CD4-positive, alpha-beta memory T cell (primary cell): ENCODE data around the gene CMTR1. TPM values are rescaled to one million over a fixed set of nuclear protein-coding genes. Genes with fewer than 3 reads are reported as not detected.

Experiments used
- CTCF ChIA-PET: fragments of 350-600 bp; sonication (Branson Sonifier 250); formaldehyde crosslinking; loops from one replicate; lab custom pipeline; 2021; ENCODE audit warnings: inconsistent platforms; ENCODE audit not compliant: partially characterized antibody; lab: Charles Lee
- POLR2A ChIA-PET: fragments of 350-600 bp; sonication (Branson Sonifier 250); formaldehyde crosslinking; loops from one replicate; lab custom pipeline; 2021; ENCODE audit not compliant: partially characterized antibody; lab: Charles Lee
- DNase-seq, 5 donors: peaks; one replicate each; pipeline versions ENCODE4 v3.0.0 to v3.0.0-alpha.2; 2020 to 2022; ENCODE audit warnings: mixed read lengths in 1 of 5
- H3K27ac ChIP-seq: one replicate; pipeline ENCODE4 v1.7.0; 2013; ENCODE audit warnings: low read depth, low read length
- H3K27me3 ChIP-seq: 2 replicates; pipeline ENCODE4 v1.7.0; 2013; ENCODE audit warnings: mild to moderate bottlenecking, low read length, moderate library complexity; ENCODE audit not compliant: insufficient read depth
- H3K36me3 ChIP-seq: 2 replicates; pipeline ENCODE4 v1.7.0; 2013; ENCODE audit warnings: mild to moderate bottlenecking, low read length, moderate library complexity; ENCODE audit not compliant: insufficient read depth
- H3K4me1 ChIP-seq: 2 replicates; pipeline ENCODE4 v1.7.0; 2013; ENCODE audit warnings: mild to moderate bottlenecking, low read length, moderate library complexity; ENCODE audit not compliant: insufficient read depth
- H3K4me3 ChIP-seq, 2 donors: one replicate each; pipeline ENCODE4 v1.7.0; 2013; ENCODE audit warnings: low read length in 2 of 2, mild to moderate bottlenecking in 1 of 2
- H3K9me3 ChIP-seq, 2 donors: one replicate each; pipeline ENCODE4 v1.7.0; 2013; ENCODE audit warnings: low read length in 2 of 2, control low read depth in 1 of 2; ENCODE audit not compliant: control insufficient read depth in 1 of 2
- H3K27ac Mint-ChIP-seq, 7 donors: one replicate each; pipeline ENCODE4 v1.8.0; 2020 to 2021; ENCODE audit warnings: mixed read lengths in 7 of 7, mild to moderate bottlenecking in 6 of 7, inconsistent platforms in 3 of 7, moderate library complexity in 3 of 7
- H3K27me3 Mint-ChIP-seq, 2 donors: one replicate each; pipeline ENCODE4 v1.8.0; 2020 to 2021; ENCODE audit warnings: mixed read lengths in 2 of 2
- H3K36me3 Mint-ChIP-seq, 2 donors: one replicate each; pipeline ENCODE4 v1.8.0; 2020 to 2021; ENCODE audit warnings: mixed read lengths in 2 of 2, inconsistent platforms in 1 of 2, mild to moderate bottlenecking in 1 of 2
- H3K4me1 Mint-ChIP-seq, 4 donors: one replicate each; pipeline ENCODE4 v1.8.0; 2020 to 2021; ENCODE audit warnings: mixed read lengths in 4 of 4, mild to moderate bottlenecking in 1 of 4
- H3K4me3 Mint-ChIP-seq, 8 donors: one replicate each; pipeline ENCODE4 v1.8.0; 2020 to 2021; ENCODE audit warnings: mixed read lengths in 8 of 8, mild to moderate bottlenecking in 7 of 8, moderate library complexity in 6 of 8, inconsistent platforms in 3 of 8
- H3K9me3 Mint-ChIP-seq, 8 donors: one replicate each; pipeline ENCODE4 v1.8.0; 2020 to 2021; ENCODE audit warnings: mixed read lengths in 8 of 8, mild to moderate bottlenecking in 5 of 8, inconsistent platforms in 3 of 8, moderate library complexity in 1 of 8
- intact Hi-C: fragments of 100-400 bp; cut with micrococcal nuclease; formaldehyde crosslinking; loops from one replicate; pipeline ENCODE4 v1.15.1; 2023
- polyA plus RNA-seq, 2 donors: library from polyadenylated mRNA; unstranded; fragments of 300-500 nt; fragmentation: Illumina TruSeq; gene quantifications; one replicate each; pipeline ENCODE4 v1.2.3, GENCODE V29; 2021
- total RNA-seq, 2 experiments: library from RNA; stranded (reverse); gene quantifications; one replicate each; pipeline ENCODE4 v1.2.3, GENCODE V29; 2021

The CMTR1 gene
- total and polyA plus RNA-seq, 4 experiments from 2014 or later: 28.4 to 79.1 (median 53.8) TPM

DNA sequence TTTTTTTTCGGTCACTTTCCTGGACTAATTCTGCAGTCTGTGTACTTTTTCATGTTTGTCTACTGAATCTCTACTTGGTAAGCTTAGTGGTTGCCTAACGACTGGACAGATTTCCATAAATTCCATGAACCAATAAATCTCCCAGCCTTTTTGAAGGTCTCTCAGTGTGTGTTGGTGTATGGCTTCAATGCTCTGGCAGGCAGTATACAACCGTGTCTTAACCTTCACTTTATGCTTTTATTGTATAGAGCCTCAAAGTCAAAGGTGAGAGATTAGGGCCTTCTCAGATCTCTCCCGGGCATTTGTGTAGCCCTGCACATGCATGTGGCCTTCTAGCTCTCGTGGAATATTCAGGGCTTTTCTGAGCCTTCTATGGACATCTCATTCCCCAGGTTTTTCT is 14.3 kb upstream of the CMTR1 start:
- POLR2A ChIA-PET: interaction anchor here (0.9 kb wide), 1 partner anchor 19 kb away, joined by 3 read pairs; no protein-coding TSS in a partner anchor
- H3K27me3 ChIP-seq: no peaks in the 10 kb centered on the region
- H3K27ac ChIP-seq: no peak overlapping the region
- H3K27me3 Mint-ChIP-seq: no peaks in the 10 kb centered on the region
- H3K4me1 Mint-ChIP-seq: no peaks in the 10 kb centered on the region
- no peaks in the 10 kb centered on the region for H3K4me1 ChIP-seq
- H3K9me3 ChIP-seq: no peaks in the 10 kb centered on the region
- CTCF ChIA-PET: interaction anchor here (1.0 kb wide), 1 partner anchor 273 kb away, joined by 3 read pairs; no protein-coding TSS in a partner anchor
- no peak overlapping the region for H3K4me3 ChIP-seq
- no peak overlapping the region for H3K4me3 Mint-ChIP-seq
- DNase-seq: no peak
- intact Hi-C loops: no loop called here
- no peaks in the 10 kb centered on the region for H3K36me3 Mint-ChIP-seq
- no peaks in the 10 kb centered on the region for H3K36me3 ChIP-seq
- no peak overlapping the region for H3K27ac Mint-ChIP-seq
- peaks cover 0 to 2% (median 0%) of the 10 kb centered on the region in 8 donors for H3K9me3 Mint-ChIP-seq

DNA sequence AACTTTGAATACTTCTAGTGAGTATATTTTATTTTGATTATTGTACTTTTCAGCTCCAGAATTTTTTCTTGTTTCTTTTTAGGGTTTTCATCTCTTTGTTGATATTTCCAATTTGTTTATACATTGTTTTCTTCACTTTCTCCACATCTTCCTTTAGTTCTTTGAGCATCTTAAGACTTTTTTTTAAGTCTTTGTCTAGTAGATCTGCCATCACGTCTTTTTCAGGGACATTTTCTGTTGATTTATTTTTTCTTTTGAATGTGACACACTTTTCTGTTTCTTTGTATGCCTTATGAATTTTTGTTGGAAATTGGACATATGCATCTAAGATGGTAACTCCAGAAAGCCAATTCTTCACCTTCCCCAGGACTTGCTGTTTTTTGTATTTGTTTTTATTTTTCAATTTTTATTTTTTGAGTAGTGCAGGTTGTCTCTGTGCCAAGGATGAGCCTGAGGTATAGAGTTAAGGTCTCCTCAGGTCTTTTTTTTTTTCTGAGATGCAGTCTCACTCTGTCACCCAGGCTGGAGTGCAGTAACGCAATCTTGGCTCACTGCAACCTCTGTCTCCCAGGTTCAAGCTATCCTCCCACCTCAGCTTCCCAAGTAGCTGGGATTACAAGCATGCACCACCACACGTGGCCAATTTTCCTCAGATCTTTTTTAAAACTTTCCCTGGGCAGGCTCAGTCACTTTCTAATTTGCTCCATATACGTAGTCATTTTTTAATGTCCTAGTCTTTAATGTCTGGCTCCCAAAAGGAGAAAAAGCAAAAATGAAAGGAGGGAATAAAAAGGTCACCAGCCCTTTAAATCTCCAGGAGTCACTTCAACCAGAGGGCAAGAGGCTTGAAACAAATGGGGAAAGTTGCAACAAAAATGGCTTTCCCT is 6.7 kb upstream of the CMTR1 start:
- peaks cover 7 to 8% of the 10 kb centered on the region in 2 donors for H3K27me3 Mint-ChIP-seq
- intact Hi-C loops: no loop called here
- POLR2A ChIA-PET: no interaction called here

DNA sequence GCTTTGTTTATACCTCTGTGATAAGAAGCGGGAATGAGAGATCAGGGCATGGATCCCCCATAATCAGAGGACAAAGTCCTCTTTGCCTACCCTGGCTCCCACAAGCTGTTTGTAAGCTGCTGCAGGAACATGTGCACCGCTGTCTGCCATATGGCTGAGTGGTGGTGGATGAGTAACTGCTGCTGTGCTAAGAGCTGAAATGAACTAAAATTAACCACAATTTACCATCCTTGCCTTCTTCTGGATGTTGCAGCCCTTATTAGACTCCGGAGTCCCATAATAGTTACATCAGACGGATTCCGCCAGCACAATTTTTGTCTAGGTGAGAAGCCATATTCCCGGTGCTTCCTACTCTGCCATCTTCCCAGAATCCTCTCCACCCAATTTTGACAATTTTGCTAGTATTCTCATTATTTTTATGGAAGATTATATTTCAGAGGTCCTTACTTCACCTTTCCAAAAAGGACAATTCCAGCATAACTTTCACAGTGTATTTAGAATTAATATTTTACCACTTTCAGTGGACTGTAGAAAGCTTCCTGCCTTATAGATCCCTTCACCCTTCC is 6.0 kb upstream of the CMTR1 start:
- Mint-ChIP-seq H3K9me3 (peaks cover 0 to 8% (median 0%) of the 10 kb centered on the region in 8 donors), H3K36me3 (no peaks in the 10 kb centered on the region), H3K27ac (no peak overlapping the region), H3K4me1 (peaks cover 0 to 4% (median under 1%) of the 10 kb centered on the region in 4 donors), H3K4me3 (no peak overlapping the region), H3K27me3 (peaks cover 7 to 8% of the 10 kb centered on the region in 2 donors)
- no peak for DNase-seq
- intact Hi-C loops: no loop called here
- Histone ChIP-seq H3K36me3 (no peaks in the 10 kb centered on the region), H3K4me1 (peaks cover under 1% of the 10 kb centered on the region), H3K9me3 (no peaks in the 10 kb centered on the region), H3K4me3 (no peak overlapping the region), H3K27ac (no peak overlapping the region), H3K27me3 (peaks cover 4% of the 10 kb centered on the region)
- POLR2A ChIA-PET: no interaction called here
- CTCF ChIA-PET: no interaction called here

More for the DNA sequence above, 6.7 kb upstream of the CMTR1 start:
- H3K9me3 ChIP-seq: no peaks in the 10 kb centered on the region
- H3K36me3 ChIP-seq: no peaks in the 10 kb centered on the region
- no peak overlapping the region for H3K4me3 ChIP-seq
- CTCF ChIA-PET: no interaction called here
- H3K4me1 Mint-ChIP-seq: no peaks in the 10 kb centered on the region
- H3K9me3 Mint-ChIP-seq: peaks cover 0 to 8% (median 0%) of the 10 kb centered on the region in 8 donors
- H3K27ac Mint-ChIP-seq: no peak overlapping the region
- no peaks in the 10 kb centered on the region for H3K36me3 Mint-ChIP-seq
- peaks cover 4% of the 10 kb centered on the region for H3K27me3 ChIP-seq
- no peak overlapping the region for H3K4me3 Mint-ChIP-seq
- no peaks in the 10 kb centered on the region for H3K4me1 ChIP-seq
- no peak for DNase-seq
- no peak overlapping the region for H3K27ac ChIP-seq

DNA sequence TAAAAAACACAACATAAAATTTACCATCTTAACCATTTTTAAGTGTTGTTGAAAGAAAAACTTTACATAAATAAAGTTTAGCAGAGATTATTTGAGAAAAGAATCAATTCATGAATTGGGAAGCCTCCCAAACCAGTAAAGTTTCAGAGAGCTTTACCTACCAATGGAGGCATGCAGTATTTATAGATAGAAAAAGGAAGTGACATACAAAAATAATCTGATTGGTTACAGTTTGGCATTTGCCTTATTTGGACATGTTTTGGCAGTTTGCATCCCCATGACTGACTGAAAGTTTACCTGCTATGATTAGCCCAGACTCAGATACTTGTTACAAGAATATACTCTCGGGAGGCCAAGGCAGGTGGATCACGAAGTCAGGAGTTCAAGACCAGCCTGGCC is 3.7 kb upstream of the CMTR1 start:
- Mint-ChIP-seq H3K27ac (no peak overlapping the region), H3K27me3 (peaks cover 7 to 8% of the 10 kb centered on the region in 2 donors), H3K36me3 (peaks cover 0 to 11% of the 10 kb centered on the region in 2 donors), H3K9me3 (peaks cover 0 to 8% (median 0%) of the 10 kb centered on the region in 8 donors), H3K4me1 (peaks cover 10 to 21% (median 15%) of the 10 kb centered on the region in 4 donors), H3K4me3 (no peak overlapping the region)
- no peaks in the 10 kb centered on the region for H3K9me3 ChIP-seq
- no peak overlapping the region for H3K27ac ChIP-seq
- ChIA-PET CTCF (no interaction called here), POLR2A (no interaction called here)
- no peak for DNase-seq
- peaks cover 16% of the 10 kb centered on the region for H3K4me1 ChIP-seq
- no peaks in the 10 kb centered on the region for H3K36me3 ChIP-seq
- intact Hi-C loops: no loop called here
- H3K27me3 ChIP-seq: peaks cover 4% of the 10 kb centered on the region
- no peak overlapping the region for H3K4me3 ChIP-seq

DNA sequence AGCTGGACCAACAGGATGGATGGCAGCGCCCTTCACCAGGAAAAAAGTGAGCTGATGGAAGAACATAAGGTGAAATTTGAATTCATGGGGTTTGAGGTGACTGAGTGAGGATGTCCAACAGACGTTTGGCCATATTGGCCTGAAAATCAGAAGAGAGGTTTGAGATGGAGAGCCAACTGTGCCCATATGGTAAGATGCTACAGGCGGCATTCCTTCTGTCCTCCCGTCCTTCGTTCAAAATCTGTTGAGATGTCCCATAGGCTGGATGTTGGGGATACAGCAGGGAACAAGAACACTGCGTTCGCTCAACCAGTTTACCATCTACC is 468 bp upstream of the CMTR1 start:
- H3K9me3 ChIP-seq: no peaks in the 10 kb centered on the region
- Mint-ChIP-seq H3K27ac (peak overlapping the region; percentile 90 to 100 (median 95)), H3K9me3 (peaks cover 0 to 8% (median 0%) of the 10 kb centered on the region in 8 donors), H3K4me3 (peak overlapping the region; percentile 83 to 98 (median 93)), H3K4me1 (peaks cover 20 to 47% (median 36%) of the 10 kb centered on the region in 4 donors), H3K36me3 (peaks cover 14 to 34% of the 10 kb centered on the region in 2 donors), H3K27me3 (peaks cover 5 to 7% of the 10 kb centered on the region in 2 donors)
- intact Hi-C loops: loop anchor here (2.0 to 5.0 kb wide), 4 partner anchors 70 to 385 kb away; partner anchors contain the start of gene ZFAND3
- H3K27me3 ChIP-seq: peaks cover 2% of the 10 kb centered on the region
- no peak for DNase-seq
- ChIA-PET CTCF (interaction anchor here (1.2 kb wide), 2 partner anchors 84 to 107 kb away, joined by 3 read pairs; no protein-coding TSS in a partner anchor), POLR2A (interaction anchor here (0.6 to 2.5 kb wide), 14 partner anchors 9 to 558 kb away, joined by 3 to 40 read pairs (median 4); partner anchors contain the start of genes CCDC167, PPIL1 and ZFAND3)
- peaks cover 23% of the 10 kb centered on the region for H3K36me3 ChIP-seq
- peak overlapping the region; percentile 61 to 71 for H3K4me3 ChIP-seq
- peak overlapping the region; percentile 96 for H3K27ac ChIP-seq
- H3K4me1 ChIP-seq: peaks cover 32% of the 10 kb centered on the region

DNA sequence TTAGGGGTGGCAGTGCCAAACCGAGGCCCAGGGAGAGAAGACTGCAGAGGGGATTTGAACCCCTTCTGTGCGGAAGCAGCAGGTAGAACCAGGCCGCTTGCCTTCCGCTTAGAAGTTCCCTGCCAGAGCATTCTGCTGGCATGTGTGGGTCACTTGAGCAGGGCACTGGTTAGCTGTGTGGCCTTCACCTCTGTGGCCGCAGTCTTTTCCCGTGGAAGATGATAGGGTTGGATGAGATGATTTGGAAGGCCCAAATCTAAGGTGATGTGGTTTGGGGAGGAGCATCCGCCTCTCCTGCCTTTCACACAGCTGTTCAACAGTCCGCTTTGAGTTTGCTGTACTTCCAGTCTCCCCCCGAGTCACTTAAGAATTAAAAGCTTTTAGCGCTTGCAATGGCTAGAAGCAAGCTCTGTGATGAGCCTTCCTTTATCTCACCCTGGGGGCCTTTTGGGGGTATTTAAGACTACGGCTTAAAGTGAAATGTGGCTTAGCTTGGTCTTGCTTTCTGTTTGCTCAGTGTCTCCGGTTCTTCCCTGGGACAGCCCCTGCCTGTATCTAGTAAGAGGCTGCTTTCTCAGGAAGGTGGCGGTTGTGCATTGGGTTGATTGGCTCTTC is 743 bp downstream of the CMTR1 start:
- POLR2A ChIA-PET: interaction anchor here (0.5 to 2.5 kb wide), 19 partner anchors 9 to 1313 kb away, joined by 3 to 40 read pairs (median 4); partner anchors contain the start of genes CCDC167, MDGA1, PPIL1 and RNF8
- Histone ChIP-seq H3K4me3 (peak overlapping the region; percentile 61 to 95), H3K36me3 (peaks cover 30% of the 10 kb centered on the region), H3K4me1 (peaks cover 32% of the 10 kb centered on the region), H3K27ac (peak overlapping the region; percentile 96), H3K27me3 (no peaks in the 10 kb centered on the region), H3K9me3 (no peaks in the 10 kb centered on the region)
- DNase-seq: peak; percentile 32 to 65 (median 45)
- CTCF ChIA-PET: interaction anchor here (1.0 to 1.2 kb wide), 3 partner anchors 9 to 108 kb away, joined by 3 read pairs; no protein-coding TSS in a partner anchor
- H3K27ac Mint-ChIP-seq: peak overlapping the region; percentile 95 to 100 (median 97)
- H3K36me3 Mint-ChIP-seq: peaks cover 24 to 46% of the 10 kb centered on the region in 2 donors
- peak overlapping the region; percentile 90 to 98 (median 93) for H3K4me3 Mint-ChIP-seq
- peaks cover 3% of the 10 kb centered on the region in 2 donors for H3K27me3 Mint-ChIP-seq
- H3K4me1 Mint-ChIP-seq: peaks cover 24 to 57% (median 43%) of the 10 kb centered on the region in 4 donors
- intact Hi-C loops: loop anchor here (1.0 to 5.0 kb wide), 5 partner anchors 69 to 384 kb away; partner anchors contain the start of gene ZFAND3
- peaks cover 0 to 7% (median 0%) of the 10 kb centered on the region in 8 donors for H3K9me3 Mint-ChIP-seq
